GM12878 (cell line): ENCODE results near the gene TATDN2. TPM values are rescaled to one million over a fixed set of nuclear protein-coding genes. Genes with fewer than 3 reads are reported as not detected.

Experiments used
- BRCA1 ChIP-seq: IDR thresholded peaks from 2 replicates; pipeline ENCODE4 v1.6.1; 2011; ENCODE audit warnings: low read depth, low read length, improper control_type of control experiment
- CEBPB ChIP-seq, 2 experiments: fragments of 150-350 bp in 1 of 2; IDR thresholded peaks; 2 replicates each; pipeline ENCODE4 v1.6.1; 2012 to 2014; ENCODE audit warnings: low read depth in 2 of 2, low read length in 2 of 2, borderline replicate concordance in 1 of 2, inconsistent platforms in 1 of 2
- CHD1 ChIP-seq: IDR thresholded peaks from 2 replicates; pipeline ENCODE4 v1.6.1; 2012; ENCODE audit warnings: low read depth, low read length, improper control_type of control experiment
- EGR1 ChIP-seq, 2 experiments: IDR thresholded peaks; 1 replicate in 1 of 2; 2 replicates in 1 of 2; pipeline ENCODE4 v1.6.1; 2011 to 2012; ENCODE audit warnings: low read depth in 2 of 2, low read length in 2 of 2, borderline replicate concordance in 1 of 2, mild to moderate bottlenecking in 1 of 2, moderate library complexity in 1 of 2
- FOS ChIP-seq: IDR thresholded peaks from 3 replicates; pipeline ENCODE4 v1.6.1; 2011; ENCODE audit warnings: borderline replicate concordance; ENCODE audit not compliant: insufficient read length; ENCODE audit errors: extremely low read depth
- GABPA ChIP-seq: IDR thresholded peaks from 2 replicates; pipeline ENCODE4 v1.6.1; 2014; ENCODE audit warnings: antibody characterized with exemption, low read depth, mild to moderate bottlenecking, inconsistent platforms
- LARP7 ChIP-seq: fragments of 450-650 bp; IDR thresholded peaks from 2 replicates; pipeline ENCODE4 v1.6.1; 2017; ENCODE audit warnings: mild to moderate bottlenecking
- MTA2 ChIP-seq: fragments of 450-650 bp; IDR thresholded peaks from 2 replicates; pipeline ENCODE4 v1.6.1; 2016; ENCODE audit warnings: low read depth, mild to moderate bottlenecking, moderate library complexity
- NBN ChIP-seq: fragments of 450-650 bp; IDR thresholded peaks from 2 replicates; pipeline ENCODE4 v1.6.1; 2016
- NFXL1 ChIP-seq: fragments of 450-650 bp; IDR thresholded peaks from 2 replicates; pipeline ENCODE4 v1.6.1; 2017; ENCODE audit warnings: antibody characterized with exemption, mild to moderate bottlenecking, borderline replicate concordance
- NFYA ChIP-seq: IDR thresholded peaks from 2 replicates; pipeline ENCODE4 v1.6.1; 2011; ENCODE audit warnings: low read depth, mild to moderate bottlenecking, low read length, improper control_type of control experiment, borderline replicate concordance
- NR2C1 ChIP-seq: fragments of 450-650 bp; IDR thresholded peaks from 2 replicates; pipeline ENCODE4 v1.6.1; 2017; ENCODE audit warnings: antibody characterized with exemption, mild to moderate bottlenecking, moderate library complexity
- PAX8 ChIP-seq: fragments of 450-650 bp; IDR thresholded peaks from 2 replicates; pipeline ENCODE4 v1.6.1; 2017; ENCODE audit warnings: mild to moderate bottlenecking, moderate library complexity
- RCOR1 ChIP-seq: conservative IDR thresholded peaks from 2 replicates; pipeline ENCODE4 v1.6.1; 2012; ENCODE audit warnings: low read depth, low read length, improper control_type of control experiment
- SIN3A ChIP-seq: IDR thresholded peaks from 2 replicates; pipeline ENCODE4 v1.6.1; 2012; ENCODE audit warnings: low read depth, low read length, improper control_type of control experiment
- SMAD1 ChIP-seq: fragments of 450-650 bp; IDR thresholded peaks from 2 replicates; pipeline ENCODE4 v1.6.1; 2018; ENCODE audit warnings: mild to moderate bottlenecking, low read depth; ENCODE audit not compliant: partially characterized antibody
- STAT1 ChIP-seq: fragments of 450-650 bp; conservative IDR thresholded peaks from 2 replicates; pipeline ENCODE4 v1.6.1; 2014; ENCODE audit warnings: antibody characterized with exemption, mild to moderate bottlenecking
- polyA plus RNA-seq, 11 experiments: library from polyadenylated mRNA; depleted of rRNA in 4 of 11; unstranded in 6 of 11; stranded (reverse) in 5 of 11; fragments of >200 nt; fragmentation: Nextera tagmentation in 4 of 11; fragmentation: Illumina TruSeq in 1 of 11; extraction: Ambion mirVana in 4 of 11; extraction: Trizol in 1 of 11; gene quantifications; 1 replicate in 1 of 11; 2 replicates in 10 of 11; pipeline versions ENCODE4 v1.2.1 to v1.2.3, GENCODE V29; 2011 to 2016; ENCODE audit warnings: inconsistent platforms in 2 of 11, missing spikeins in 2 of 11, low read depth in 1 of 11
- total RNA-seq, 4 experiments: library from RNA; depleted of rRNA in 3 of 4; stranded (reverse); fragments of >200 nt in 3 of 4; fragmentation: Illumina TruSeq in 1 of 4; extraction: Trizol in 1 of 4; gene quantifications; 2 replicates each; pipeline versions ENCODE4 v1.2.1 to v1.2.3, GENCODE V29; 2013 to 2021
- TF ChIP-seq, protein P1 (sequence below): IDR thresholded peaks from 2 replicates; pipeline ENCODE4 v1.6.1; 2012; ENCODE audit warnings: low read depth, low read length, improper control_type of control experiment
- TF ChIP-seq, protein P2 (sequence below): IDR thresholded peaks from 2 replicates; pipeline ENCODE4 v1.6.1; 2012; ENCODE audit warnings: improper control_type of control experiment, low read depth, low read length; ENCODE audit not compliant: insufficient replicate concordance
- TF ChIP-seq, protein P3 (sequence below): fragments of 450-650 bp; IDR thresholded peaks from 2 replicates; pipeline ENCODE4 v1.6.1; 2017; ENCODE audit warnings: mild to moderate bottlenecking, moderate library complexity

Gene TATDN2
- total and polyA plus RNA-seq, 10 of the 15 experiments (the other 5 are each of a cell fraction or from before 2014, with no cell fraction given): 4.2 to 36.5 (median 15.8) TPM

DNA sequence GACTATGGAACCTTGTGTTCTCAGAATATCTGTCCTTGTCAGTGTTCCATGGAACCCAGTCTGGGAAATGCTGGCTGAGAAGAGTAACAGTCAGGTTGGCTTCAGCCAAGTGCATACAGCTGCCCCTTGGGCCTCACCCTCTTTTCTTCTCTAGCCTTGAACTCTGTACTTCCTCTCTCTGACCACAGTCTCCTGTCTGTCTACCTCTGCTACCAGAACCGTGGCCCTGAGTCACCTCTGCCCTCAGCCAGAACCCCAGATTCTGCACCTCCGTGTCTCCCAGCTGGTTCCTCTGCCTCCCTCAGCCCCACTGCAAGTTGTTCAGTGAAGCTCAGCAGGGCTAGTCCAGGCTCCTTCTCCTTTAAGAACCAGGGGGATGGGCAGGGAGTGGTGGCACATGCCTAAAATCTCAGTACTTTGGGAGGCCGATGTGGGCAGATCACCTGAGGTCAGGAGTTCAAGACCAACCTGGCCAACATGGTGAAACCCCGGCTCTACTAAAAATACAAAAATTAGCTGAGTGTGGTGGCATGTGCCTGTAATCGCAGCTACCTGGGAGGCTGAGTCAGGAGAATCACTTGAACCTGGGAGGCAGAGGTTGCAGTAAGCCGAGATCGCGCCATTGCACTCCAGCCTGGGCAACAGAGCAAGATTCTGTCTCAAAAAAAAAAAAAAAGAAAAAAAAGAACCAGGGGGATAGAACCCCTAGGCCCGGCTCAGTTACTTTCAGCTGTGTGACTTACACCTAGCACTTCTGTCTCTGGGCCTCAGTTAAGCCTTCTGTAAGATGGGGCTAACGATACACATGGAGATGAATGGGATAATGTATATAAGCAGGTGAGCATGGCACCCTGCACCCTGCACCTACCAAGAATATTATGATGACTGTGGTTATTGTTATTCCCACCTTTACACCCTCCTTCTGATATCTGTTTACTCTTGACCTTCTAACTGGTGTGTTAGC, 24.3 kb upstream of the TATDN2 start (continued):
- TF ChIP-seq GABPA: no peak
- TF ChIP-seq SMAD1: no peak
- TF ChIP-seq EGR1 (IDR thresholded peaks at IDR 0.05; ENCODE audit: borderline replicate concordance in 1 of 2, low read depth in 2 of 2, low read length in 2 of 2): no peak
- no peak for TF ChIP-seq CHD1
- TF ChIP-seq NFXL1: no peak
- TF ChIP-seq BRCA1: no peak
- TF ChIP-seq SIN3A: no peak
- peak; percentile 49; the same call in 1 of the 2 replicates for TF ChIP-seq NR2C1
- no peak for TF ChIP-seq CEBPB (IDR thresholded peaks at IDR 0.05; ENCODE audit: borderline replicate concordance in 1 of 2, low read depth in 2 of 2, low read length in 2 of 2)
- TF ChIP-seq, protein P1, sequence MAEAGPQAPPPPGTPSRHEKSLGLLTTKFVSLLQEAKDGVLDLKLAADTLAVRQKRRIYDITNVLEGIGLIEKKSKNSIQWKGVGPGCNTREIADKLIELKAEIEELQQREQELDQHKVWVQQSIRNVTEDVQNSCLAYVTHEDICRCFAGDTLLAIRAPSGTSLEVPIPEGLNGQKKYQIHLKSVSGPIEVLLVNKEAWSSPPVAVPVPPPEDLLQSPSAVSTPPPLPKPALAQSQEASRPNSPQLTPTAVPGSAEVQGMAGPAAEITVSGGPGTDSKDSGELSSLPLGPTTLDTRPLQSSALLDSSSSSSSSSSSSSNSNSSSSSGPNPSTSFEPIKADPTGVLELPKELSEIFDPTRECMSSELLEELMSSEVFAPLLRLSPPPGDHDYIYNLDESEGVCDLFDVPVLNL: no peak
- no peak for TF ChIP-seq NBN
- TF ChIP-seq MTA2: peak; percentile 55
- TF ChIP-seq LARP7: peak; percentile 47; the same call in 1 of the 2 replicates
- no peak for TF ChIP-seq RCOR1
- no peak for TF ChIP-seq NFYA
- TF ChIP-seq, protein P2, sequence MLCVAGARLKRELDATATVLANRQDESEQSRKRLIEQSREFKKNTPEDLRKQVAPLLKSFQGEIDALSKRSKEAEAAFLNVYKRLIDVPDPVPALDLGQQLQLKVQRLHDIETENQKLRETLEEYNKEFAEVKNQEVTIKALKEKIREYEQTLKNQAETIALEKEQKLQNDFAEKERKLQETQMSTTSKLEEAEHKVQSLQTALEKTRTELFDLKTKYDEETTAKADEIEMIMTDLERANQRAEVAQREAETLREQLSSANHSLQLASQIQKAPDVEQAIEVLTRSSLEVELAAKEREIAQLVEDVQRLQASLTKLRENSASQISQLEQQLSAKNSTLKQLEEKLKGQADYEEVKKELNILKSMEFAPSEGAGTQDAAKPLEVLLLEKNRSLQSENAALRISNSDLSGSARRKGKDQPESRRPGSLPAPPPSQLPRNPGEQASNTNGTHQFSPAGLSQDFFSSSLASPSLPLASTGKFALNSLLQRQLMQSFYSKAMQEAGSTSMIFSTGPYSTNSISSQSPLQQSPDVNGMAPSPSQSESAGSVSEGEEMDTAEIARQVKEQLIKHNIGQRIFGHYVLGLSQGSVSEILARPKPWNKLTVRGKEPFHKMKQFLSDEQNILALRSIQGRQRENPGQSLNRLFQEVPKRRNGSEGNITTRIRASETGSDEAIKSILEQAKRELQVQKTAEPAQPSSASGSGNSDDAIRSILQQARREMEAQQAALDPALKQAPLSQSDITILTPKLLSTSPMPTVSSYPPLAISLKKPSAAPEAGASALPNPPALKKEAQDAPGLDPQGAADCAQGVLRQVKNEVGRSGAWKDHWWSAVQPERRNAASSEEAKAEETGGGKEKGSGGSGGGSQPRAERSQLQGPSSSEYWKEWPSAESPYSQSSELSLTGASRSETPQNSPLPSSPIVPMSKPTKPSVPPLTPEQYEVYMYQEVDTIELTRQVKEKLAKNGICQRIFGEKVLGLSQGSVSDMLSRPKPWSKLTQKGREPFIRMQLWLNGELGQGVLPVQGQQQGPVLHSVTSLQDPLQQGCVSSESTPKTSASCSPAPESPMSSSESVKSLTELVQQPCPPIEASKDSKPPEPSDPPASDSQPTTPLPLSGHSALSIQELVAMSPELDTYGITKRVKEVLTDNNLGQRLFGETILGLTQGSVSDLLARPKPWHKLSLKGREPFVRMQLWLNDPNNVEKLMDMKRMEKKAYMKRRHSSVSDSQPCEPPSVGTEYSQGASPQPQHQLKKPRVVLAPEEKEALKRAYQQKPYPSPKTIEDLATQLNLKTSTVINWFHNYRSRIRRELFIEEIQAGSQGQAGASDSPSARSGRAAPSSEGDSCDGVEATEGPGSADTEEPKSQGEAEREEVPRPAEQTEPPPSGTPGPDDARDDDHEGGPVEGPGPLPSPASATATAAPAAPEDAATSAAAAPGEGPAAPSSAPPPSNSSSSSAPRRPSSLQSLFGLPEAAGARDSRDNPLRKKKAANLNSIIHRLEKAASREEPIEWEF: no peak
- no peak for TF ChIP-seq FOS
- TF ChIP-seq, protein P3, sequence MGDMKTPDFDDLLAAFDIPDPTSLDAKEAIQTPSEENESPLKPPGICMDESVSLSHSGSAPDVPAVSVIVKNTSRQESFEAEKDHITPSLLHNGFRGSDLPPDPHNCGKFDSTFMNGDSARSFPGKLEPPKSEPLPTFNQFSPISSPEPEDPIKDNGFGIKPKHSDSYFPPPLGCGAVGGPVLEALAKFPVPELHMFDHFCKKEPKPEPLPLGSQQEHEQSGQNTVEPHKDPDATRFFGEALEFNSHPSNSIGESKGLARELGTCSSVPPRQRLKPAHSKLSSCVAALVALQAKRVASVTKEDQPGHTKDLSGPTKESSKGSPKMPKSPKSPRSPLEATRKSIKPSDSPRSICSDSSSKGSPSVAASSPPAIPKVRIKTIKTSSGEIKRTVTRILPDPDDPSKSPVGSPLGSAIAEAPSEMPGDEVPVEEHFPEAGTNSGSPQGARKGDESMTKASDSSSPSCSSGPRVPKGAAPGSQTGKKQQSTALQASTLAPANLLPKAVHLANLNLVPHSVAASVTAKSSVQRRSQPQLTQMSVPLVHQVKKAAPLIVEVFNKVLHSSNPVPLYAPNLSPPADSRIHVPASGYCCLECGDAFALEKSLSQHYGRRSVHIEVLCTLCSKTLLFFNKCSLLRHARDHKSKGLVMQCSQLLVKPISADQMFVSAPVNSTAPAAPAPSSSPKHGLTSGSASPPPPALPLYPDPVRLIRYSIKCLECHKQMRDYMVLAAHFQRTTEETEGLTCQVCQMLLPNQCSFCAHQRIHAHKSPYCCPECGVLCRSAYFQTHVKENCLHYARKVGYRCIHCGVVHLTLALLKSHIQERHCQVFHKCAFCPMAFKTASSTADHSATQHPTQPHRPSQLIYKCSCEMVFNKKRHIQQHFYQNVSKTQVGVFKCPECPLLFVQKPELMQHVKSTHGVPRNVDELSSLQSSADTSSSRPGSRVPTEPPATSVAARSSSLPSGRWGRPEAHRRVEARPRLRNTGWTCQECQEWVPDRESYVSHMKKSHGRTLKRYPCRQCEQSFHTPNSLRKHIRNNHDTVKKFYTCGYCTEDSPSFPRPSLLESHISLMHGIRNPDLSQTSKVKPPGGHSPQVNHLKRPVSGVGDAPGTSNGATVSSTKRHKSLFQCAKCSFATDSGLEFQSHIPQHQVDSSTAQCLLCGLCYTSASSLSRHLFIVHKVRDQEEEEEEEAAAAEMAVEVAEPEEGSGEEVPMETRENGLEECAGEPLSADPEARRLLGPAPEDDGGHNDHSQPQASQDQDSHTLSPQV: no peak
- TF ChIP-seq PAX8: no peak
- TF ChIP-seq STAT1: no peak
